Cardiac septum (tissue), 1 donor: ENCODE measurements around the gene SLC25A43. TPM values are rescaled to one million over a fixed set of nuclear protein-coding genes. Genes with fewer than 3 reads are reported as not detected.
"Not testable (repeated sequence)": the region's sequence is repeated elsewhere in the genome, so short reads cannot be mapped to it uniquely, and the experiment has no call there.

Experiments
- DNase-seq: peaks from one replicate; pipeline ENCODE4 v3.0.0-alpha.2; 2020; ENCODE audit warnings: low spot score
- intact Hi-C: fragments of 100-400 bp; cut with DNase I; formaldehyde crosslinking; loops from one replicate; pipeline ENCODE4 v1.14.0; 2022
- total RNA-seq: library from RNA; stranded (reverse); fragmentation: NEBNext Ultra II Directional; extraction: Animal tissue kit (Norgen Biotek cat#: 25700); gene quantifications from one replicate; pipeline ENCODE4 v1.2.1, GENCODE V29; 2021
- donor health status: DM: no; HTN: no; CAD: no.

Gene SLC25A43
- total RNA-seq, 1 donor from 2014 or later: 2.1 TPM

- DNase-seq: no peak
- intact Hi-C loops: no loop called here
Measured at GRCh38 chrX:119459181-119459580, 60.0 kb downstream of the SLC25A43 start.

- intact Hi-C loops: no loop called here
Measured at GRCh38 chrX:119465555-119465954, 66.4 kb downstream of the SLC25A43 start.

GRCh38 chrX:119466970-119467369 lies 67.8 kb downstream of the SLC25A43 start:
- no peak for DNase-seq
- intact Hi-C loops: no loop called here

More at GRCh38 chrX:119465555-119465954, 66.4 kb downstream of the SLC25A43 start:
- no peak for DNase-seq

- intact Hi-C loops: no loop called here
- DNase-seq: no peak
Measured at GRCh38 chrX:119467433-119467832, 68.3 kb downstream of the SLC25A43 start.

GRCh38 chrX:119467842-119468550 lies 68.9 kb downstream of the SLC25A43 start, which contains the start of gene SLC25A5:
SLC25A5 (plus strand) TSS chrX:119468444; CDS start chrX:119468516, 72 bp downstream.
- intact Hi-C loops: no loop called here
- DNase-seq: peak; percentile 91

GRCh38 chrX:119468551-119469312 lies 69.6 kb downstream of the SLC25A43 start:
- intact Hi-C loops: no loop called here
- peak; percentile 94 for DNase-seq

- DNase-seq: no peak
- intact Hi-C loops: no loop called here
Measured at GRCh38 chrX:119469313-119469635, 70.1 kb downstream of the SLC25A43 start.

- no peak for DNase-seq
- intact Hi-C loops: no loop called here
Measured at GRCh38 chrX:119474615-119475388, 75.7 kb downstream of the SLC25A43 start.

GRCh38 chrX:119475389-119476101 lies 76.4 kb downstream of the SLC25A43 start:
- intact Hi-C loops: no loop called here

GRCh38 chrX:119477812-119478232 lies 78.7 kb downstream of the SLC25A43 start:
- DNase-seq: no peak
- intact Hi-C loops: no loop called here

More at GRCh38 chrX:119475389-119476101, 76.4 kb downstream of the SLC25A43 start:
- no peak for DNase-seq

GRCh38 chrX:119478504-119478903 lies 79.4 kb downstream of the SLC25A43 start:
- intact Hi-C loops: no loop called here
- DNase-seq: no peak

GRCh38 chrX:119479845-119480244 lies 80.7 kb downstream of the SLC25A43 start:
- no peak for DNase-seq

GRCh38 chrX:119481323-119481801 lies 82.2 kb downstream of the SLC25A43 start:
- intact Hi-C loops: no loop called here
- DNase-seq: no peak

More at GRCh38 chrX:119479845-119480244, 80.7 kb downstream of the SLC25A43 start:
- intact Hi-C loops: no loop called here

GRCh38 chrX:119482041-119482440 lies 82.9 kb downstream of the SLC25A43 start:
- intact Hi-C loops: no loop called here
- DNase-seq: no peak

GRCh38 chrX:119482481-119483480 lies 83.6 kb downstream of the SLC25A43 start:
- intact Hi-C loops: no loop called here
- DNase-seq: peak; percentile 90

- intact Hi-C loops: no loop called here
- DNase-seq: no peak
Measured at GRCh38 chrX:119486745-119487144, 87.6 kb downstream of the SLC25A43 start.

GRCh38 chrX:119487766-119488165 lies 88.6 kb downstream of the SLC25A43 start:
- intact Hi-C loops, DNase-seq: not testable (repeated sequence)

GRCh38 chrX:119488749-119489148 lies 89.6 kb downstream of the SLC25A43 start:
- intact Hi-C loops: no loop called here
- DNase-seq: no peak
